Right atrium auricular region (tissue), 2 donors: ENCODE data around the gene POU4F1. TPM values are rescaled to one million over a fixed set of nuclear protein-coding genes. Genes with fewer than 3 reads are reported as not detected.
A peak's percentile ranks its signal among the peaks of the same experiment; 100 is the strongest.

ENCODE experiments used
- DNase-seq: peaks from one replicate; pipeline ENCODE4 v3.0.0-alpha.2; 2019; ENCODE audit warnings: low spot score
- H3K27ac ChIP-seq, 2 donors: fragments of 200-600 bp; sonication (generic); 1 replicate in 1 of 2; 2 replicates in 1 of 2; pipeline ENCODE4 v1.5.1; 2016 to 2019
- H3K27me3 ChIP-seq, 2 donors: fragments of 200-600 bp; sonication (generic); one replicate each; pipeline versions ENCODE4 v1.5.1 to v1.6.0; 2017 to 2019
- H3K36me3 ChIP-seq: fragments of 200-600 bp; sonication (generic); one replicate; pipeline ENCODE4 v1.5.1; 2016
- H3K4me1 ChIP-seq, 2 donors: fragments of 200-600 bp; sonication (generic); one replicate each; pipeline versions ENCODE4 v1.5.1 to v1.6.0; 2017 to 2019
- H3K4me3 ChIP-seq, 2 donors: fragments of 200-600 bp; sonication (generic); 1 replicate in 1 of 2; 2 replicates in 1 of 2; pipeline ENCODE4 v1.5.1; 2017 to 2019; ENCODE audit warnings: mild to moderate bottlenecking in 1 of 2, moderate library complexity in 1 of 2
- H3K9me3 ChIP-seq, 2 donors: fragments of 200-600 bp; sonication (generic); one replicate each; pipeline ENCODE4 v1.5.1; 2019
- total RNA-seq, 2 donors: library from RNA; depleted of rRNA; stranded (reverse); fragments of >200 nt; gene quantifications; one replicate each; pipeline ENCODE4 v1.1.0, GENCODE V29; 2016
- TF ChIP-seq, protein P1 (sequence below), 2 donors: fragments of 200-600 bp; sonication (generic); IDR thresholded peaks; one replicate each; pipeline ENCODE4 v1.5.1; 2019; ENCODE audit warnings: antibody characterized with exemption in 2 of 2

The POU4F1 gene
- total RNA-seq, 2 donors from 2014 or later = not detected

- peaks cover 78 to 81% of the 10 kb centered on the region in 2 donors for H3K27me3 ChIP-seq
- H3K27ac ChIP-seq = no peak overlapping the region
- H3K4me3 ChIP-seq = peak overlapping the region in 1 of 2 donors; percentile 20
- peaks cover 0 to 22% of the 10 kb centered on the region in 2 donors for H3K4me1 ChIP-seq
- H3K9me3 ChIP-seq = no peaks in the 10 kb centered on the region
- TF ChIP-seq, protein P1, sequence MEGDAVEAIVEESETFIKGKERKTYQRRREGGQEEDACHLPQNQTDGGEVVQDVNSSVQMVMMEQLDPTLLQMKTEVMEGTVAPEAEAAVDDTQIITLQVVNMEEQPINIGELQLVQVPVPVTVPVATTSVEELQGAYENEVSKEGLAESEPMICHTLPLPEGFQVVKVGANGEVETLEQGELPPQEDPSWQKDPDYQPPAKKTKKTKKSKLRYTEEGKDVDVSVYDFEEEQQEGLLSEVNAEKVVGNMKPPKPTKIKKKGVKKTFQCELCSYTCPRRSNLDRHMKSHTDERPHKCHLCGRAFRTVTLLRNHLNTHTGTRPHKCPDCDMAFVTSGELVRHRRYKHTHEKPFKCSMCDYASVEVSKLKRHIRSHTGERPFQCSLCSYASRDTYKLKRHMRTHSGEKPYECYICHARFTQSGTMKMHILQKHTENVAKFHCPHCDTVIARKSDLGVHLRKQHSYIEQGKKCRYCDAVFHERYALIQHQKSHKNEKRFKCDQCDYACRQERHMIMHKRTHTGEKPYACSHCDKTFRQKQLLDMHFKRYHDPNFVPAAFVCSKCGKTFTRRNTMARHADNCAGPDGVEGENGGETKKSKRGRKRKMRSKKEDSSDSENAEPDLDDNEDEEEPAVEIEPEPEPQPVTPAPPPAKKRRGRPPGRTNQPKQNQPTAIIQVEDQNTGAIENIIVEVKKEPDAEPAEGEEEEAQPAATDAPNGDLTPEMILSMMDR (IDR thresholded peaks at IDR 0.05) = no peak
- no peak for DNase-seq
- no peaks in the 10 kb centered on the region for H3K36me3 ChIP-seq
These were observed 7.0 kb downstream of the POU4F1 start for GRCh38 chr13:78596399-78596735.

DNA sequence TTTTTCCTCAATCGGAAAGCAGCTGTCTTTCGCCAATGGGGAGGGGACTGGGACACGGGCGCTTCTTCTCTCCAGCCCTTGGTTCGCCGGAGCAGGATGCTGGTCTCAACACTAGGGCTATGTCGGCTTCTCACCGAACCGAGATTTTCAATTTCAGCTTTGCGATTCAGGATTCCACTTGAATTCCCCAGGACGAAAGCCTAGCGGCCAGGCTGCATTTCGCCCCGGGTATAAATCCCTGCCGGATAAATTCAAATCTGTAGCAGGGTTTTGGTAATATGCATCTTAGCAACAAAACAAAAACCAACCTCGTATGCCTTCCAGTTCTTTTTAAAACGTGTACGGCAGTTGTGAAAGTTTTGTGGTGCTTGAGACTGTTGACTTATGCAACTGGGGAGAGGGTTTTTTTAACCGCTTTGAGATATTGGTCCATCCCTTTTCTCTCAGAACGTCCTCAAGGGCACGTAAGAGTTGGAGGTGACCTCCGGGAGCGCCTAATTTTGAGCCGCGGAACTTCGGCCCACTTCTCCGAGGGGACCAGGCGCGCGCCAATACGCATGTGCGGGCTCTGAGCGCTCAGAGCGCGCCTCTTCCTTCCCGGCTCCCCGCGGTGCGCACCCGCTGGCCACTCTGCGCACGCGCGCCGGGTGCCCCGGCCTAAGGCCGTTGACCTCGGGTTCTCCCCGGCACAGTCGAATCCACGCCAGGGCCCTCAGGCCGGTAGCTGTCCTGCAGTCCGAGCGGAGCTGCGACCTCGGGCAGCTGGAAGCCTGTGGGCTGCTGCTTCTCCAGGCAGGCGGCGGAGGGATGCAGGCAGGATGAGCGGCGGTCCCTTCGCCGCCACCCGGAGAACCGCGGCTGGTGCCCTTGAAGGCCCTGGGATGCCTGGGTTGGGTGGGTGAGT is 7.6 kb downstream of the POU4F1 start:
- Histone ChIP-seq H3K4me1 (peaks cover 0 to 18% of the 10 kb centered on the region in 2 donors), H3K9me3 (no peaks in the 10 kb centered on the region), H3K4me3 (peak overlapping the region in 1 of 2 donors; percentile 20), H3K27ac (no peak overlapping the region), H3K27me3 (peaks cover 72 to 81% of the 10 kb centered on the region in 2 donors), H3K36me3 (no peaks in the 10 kb centered on the region)
- TF ChIP-seq, protein P1 (IDR thresholded peaks at IDR 0.05) = no peak
- DNase-seq = no peak

DNA sequence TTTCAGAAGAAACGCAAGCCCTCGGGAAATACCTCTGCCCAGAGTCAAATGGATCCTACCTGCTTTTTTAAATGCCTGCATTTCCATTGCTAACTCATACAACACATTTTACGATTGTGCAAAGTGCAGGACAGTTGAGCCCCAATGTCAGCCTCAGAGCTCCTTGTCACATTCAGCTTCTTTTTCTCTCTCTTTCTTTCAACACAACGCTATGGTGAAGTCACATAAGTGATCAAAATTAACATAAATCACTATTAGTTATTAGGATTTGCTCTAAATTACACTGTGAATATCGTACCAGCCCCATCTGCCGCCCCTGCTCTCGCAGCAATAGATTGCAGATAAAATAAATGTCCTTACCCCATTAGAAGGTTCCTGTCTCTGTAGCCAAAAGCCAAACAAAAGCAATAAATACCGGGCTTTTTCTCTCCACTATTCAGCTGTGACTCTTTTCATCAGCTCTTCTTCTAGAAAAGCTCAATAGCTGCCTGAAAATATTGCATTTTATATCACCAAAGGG is 8.8 kb downstream of the POU4F1 start:
- no peaks in the 10 kb centered on the region for H3K9me3 ChIP-seq
- H3K27me3 ChIP-seq = peaks cover 61 to 69% of the 10 kb centered on the region in 2 donors
- no peak overlapping the region for H3K27ac ChIP-seq
- no peak for DNase-seq
- no peak overlapping the region for H3K4me3 ChIP-seq
- TF ChIP-seq, protein P1 (IDR thresholded peaks at IDR 0.05) = no peak
- no peaks in the 10 kb centered on the region for H3K36me3 ChIP-seq
- peaks cover 0 to 18% of the 10 kb centered on the region in 2 donors for H3K4me1 ChIP-seq

- DNase-seq = no peak
- Histone ChIP-seq H3K4me3 (no peak overlapping the region), H3K27ac (no peak overlapping the region), H3K36me3 (no peaks in the 10 kb centered on the region), H3K27me3 (peaks cover 61 to 65% of the 10 kb centered on the region in 2 donors), H3K9me3 (no peaks in the 10 kb centered on the region), H3K4me1 (peaks cover 0 to 18% of the 10 kb centered on the region in 2 donors)
- TF ChIP-seq, protein P1 (IDR thresholded peaks at IDR 0.05) = no peak
These were observed 9.5 kb downstream of the POU4F1 start for GRCh38 chr13:78593652-78594455.

DNA sequence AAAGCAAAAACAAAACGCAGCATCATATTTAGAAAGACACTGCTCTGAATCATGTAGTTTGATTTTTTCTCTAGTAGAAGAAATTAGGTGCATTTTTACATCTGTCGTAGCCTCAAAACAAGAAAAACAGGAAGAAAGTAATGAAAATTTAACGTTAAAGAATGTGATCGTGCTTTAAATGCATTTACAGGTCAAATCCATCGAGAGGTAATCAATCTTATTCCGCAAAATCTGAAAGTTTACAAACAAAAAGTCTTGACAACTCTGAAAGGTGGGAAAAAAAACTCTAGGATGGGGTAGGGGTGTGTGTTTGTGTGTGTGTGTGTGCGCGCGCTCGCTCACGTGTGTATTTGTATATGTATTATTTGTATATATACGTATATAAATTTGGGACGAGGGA is 10.2 kb downstream of the POU4F1 start:
- TF ChIP-seq, protein P1 (IDR thresholded peaks at IDR 0.05) = no peak
- Histone ChIP-seq H3K27me3 (peaks cover 58 to 61% of the 10 kb centered on the region in 2 donors), H3K4me3 (no peak overlapping the region), H3K27ac (no peak overlapping the region), H3K4me1 (peaks cover 0 to 18% of the 10 kb centered on the region in 2 donors), H3K9me3 (no peaks in the 10 kb centered on the region), H3K36me3 (no peaks in the 10 kb centered on the region)
- DNase-seq = no peak
